Natural killer cell treated with Interleukin-12 subunit alpha and Interleukin-12 subunit beta and Interleukin-15 and Interleukin-18, amount 100 ng/mL, for 72 hours (primary cell): ENCODE data around the gene PDGFC. TPM values are rescaled to one million over a fixed set of nuclear protein-coding genes. Genes with fewer than 3 reads are reported as not detected.

Experiments used
- ATAC-seq, 2 donors: fragments of 150-1000 bp; cut with Tn5 transposase in 1 of 2; sonication (Bioruptor Pico), chemical (Tn5 transposase) in 1 of 2; 2 replicates each; pipeline ENCODE4 v1.10.0; 2021
- DNase-seq: peaks from one replicate; pipeline ENCODE4 v3.0.0; 2022; ENCODE audit warnings: low spot score
- H3K27ac Mint-ChIP-seq, 2 donors: 1 replicate in 1 of 2; 2 replicates in 1 of 2; pipeline ENCODE4 v1.8.0; 2022; ENCODE audit warnings: mixed read lengths in 2 of 2, mild to moderate bottlenecking in 1 of 2, moderate library complexity in 1 of 2
- H3K27me3 Mint-ChIP-seq, 2 donors: 1 replicate in 1 of 2; 2 replicates in 1 of 2; pipeline ENCODE4 v1.8.0; 2022; ENCODE audit warnings: mixed read lengths in 2 of 2
- H3K36me3 Mint-ChIP-seq: one replicate; pipeline ENCODE4 v1.8.0; 2022; ENCODE audit warnings: mixed read lengths
- H3K4me1 Mint-ChIP-seq, 2 donors: 1 replicate in 1 of 2; 2 replicates in 1 of 2; pipeline ENCODE4 v1.8.0; 2022; ENCODE audit warnings: low read depth in 2 of 2, mixed read lengths in 2 of 2, mild to moderate bottlenecking in 1 of 2
- H3K4me3 Mint-ChIP-seq: one replicate; pipeline ENCODE4 v1.8.0; 2022; ENCODE audit warnings: mixed read lengths
- H3K9me3 Mint-ChIP-seq: 2 replicates; pipeline ENCODE4 v1.8.0; 2022; ENCODE audit warnings: mixed read lengths
- total RNA-seq, 2 donors: library from RNA; stranded (reverse); gene quantifications; one replicate each; pipeline ENCODE4 v1.2.3, GENCODE V29; 2022

PDGFC gene
- total RNA-seq, 2 donors from 2014 or later = not detected

DNA sequence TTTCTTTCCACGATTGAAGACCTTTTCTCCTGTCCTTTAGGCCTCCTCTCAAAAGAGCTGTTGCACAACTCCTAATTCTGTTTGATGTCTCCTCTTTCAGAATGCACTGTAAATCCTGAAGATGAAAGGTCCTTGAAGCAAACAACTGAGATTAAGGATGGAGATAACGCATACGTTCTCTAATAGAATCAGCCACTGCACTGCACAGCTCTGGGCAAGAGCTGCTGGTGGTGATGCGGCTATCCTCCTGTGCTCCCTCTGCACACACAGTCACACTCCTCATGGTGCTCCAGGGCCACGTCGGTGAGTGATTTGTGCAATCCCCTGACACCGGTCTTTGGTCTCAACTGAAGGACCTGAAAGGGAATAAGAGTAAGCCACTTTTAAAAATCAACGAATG, 208.7 kb downstream of the PDGFC start:
- Mint-ChIP-seq H3K27ac (no peak overlapping the region), H3K36me3 (peaks cover 7% of the 10 kb centered on the region), H3K27me3 (no peaks in the 10 kb centered on the region), H3K4me3 (no peak overlapping the region), H3K9me3 (peaks cover 10% of the 10 kb centered on the region), H3K4me1 (no peaks in the 10 kb centered on the region)
- no peak for ATAC-seq
- DNase-seq = no peak

DNA sequence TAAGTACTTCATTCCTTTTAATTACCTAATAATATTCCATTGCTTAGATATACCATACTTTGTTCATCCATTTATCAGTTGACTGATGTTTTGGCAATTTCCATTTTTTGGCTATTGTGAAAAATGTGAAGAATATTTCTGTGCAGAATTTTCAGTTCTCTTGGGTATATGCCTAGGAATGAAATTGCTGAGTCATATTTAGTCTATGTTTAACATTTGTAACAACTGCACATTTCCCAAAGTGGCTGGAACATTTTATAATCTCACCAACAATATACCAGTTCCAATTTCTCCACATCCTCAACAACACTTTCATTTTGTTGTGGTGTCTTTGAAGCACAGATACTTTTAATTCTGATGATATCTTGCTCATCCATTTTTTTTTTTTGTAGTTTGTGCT, 215.5 kb downstream of the PDGFC start:
- H3K4me1 Mint-ChIP-seq = no peaks in the 10 kb centered on the region
- no peak overlapping the region for H3K27ac Mint-ChIP-seq
- no peak overlapping the region for H3K4me3 Mint-ChIP-seq
- no peak for ATAC-seq
- H3K36me3 Mint-ChIP-seq = peaks cover 7% of the 10 kb centered on the region
- peaks cover 11% of the 10 kb centered on the region for H3K9me3 Mint-ChIP-seq
- no peaks in the 10 kb centered on the region for H3K27me3 Mint-ChIP-seq
- DNase-seq = no peak

DNA sequence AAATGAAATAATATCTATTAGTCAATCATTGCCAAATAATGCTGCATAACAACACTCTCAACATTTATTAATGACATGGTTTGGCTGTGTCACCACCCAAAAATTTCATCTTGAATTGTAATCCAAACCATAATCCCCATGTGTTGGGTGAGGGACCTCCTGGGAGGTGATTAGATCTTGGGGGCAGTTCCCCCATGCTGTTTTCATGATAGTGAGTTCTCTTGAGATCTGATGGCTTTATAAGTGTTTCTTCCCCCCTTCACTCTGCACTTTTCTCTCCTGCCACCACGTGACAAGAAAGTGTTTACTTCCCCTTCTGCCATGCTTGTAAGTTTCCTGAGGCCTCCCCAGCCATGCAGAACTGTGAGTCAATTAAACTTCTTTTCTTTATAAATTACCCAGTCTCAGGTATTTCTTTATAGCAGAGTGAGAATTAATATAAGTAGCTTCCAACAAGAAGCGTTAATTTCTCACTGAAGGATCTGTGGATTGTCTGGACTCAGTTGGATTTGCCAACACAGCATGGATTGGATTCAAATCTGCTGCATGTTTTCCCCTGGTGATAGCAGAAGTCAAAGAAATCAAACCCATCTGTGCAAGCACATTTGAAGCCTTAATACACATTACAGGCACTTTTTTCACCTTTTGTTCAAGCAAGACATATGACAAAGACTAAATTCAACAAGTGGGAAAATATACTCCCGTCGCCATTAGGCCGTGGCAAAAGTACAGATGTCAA, 216.6 kb downstream of the PDGFC start:
- DNase-seq = no peak
- Mint-ChIP-seq H3K4me3 (no peak overlapping the region), H3K36me3 (peaks cover 7% of the 10 kb centered on the region), H3K9me3 (peaks cover 11% of the 10 kb centered on the region), H3K27ac (no peak overlapping the region), H3K27me3 (no peaks in the 10 kb centered on the region), H3K4me1 (no peaks in the 10 kb centered on the region)
- ATAC-seq = no peak

DNA sequence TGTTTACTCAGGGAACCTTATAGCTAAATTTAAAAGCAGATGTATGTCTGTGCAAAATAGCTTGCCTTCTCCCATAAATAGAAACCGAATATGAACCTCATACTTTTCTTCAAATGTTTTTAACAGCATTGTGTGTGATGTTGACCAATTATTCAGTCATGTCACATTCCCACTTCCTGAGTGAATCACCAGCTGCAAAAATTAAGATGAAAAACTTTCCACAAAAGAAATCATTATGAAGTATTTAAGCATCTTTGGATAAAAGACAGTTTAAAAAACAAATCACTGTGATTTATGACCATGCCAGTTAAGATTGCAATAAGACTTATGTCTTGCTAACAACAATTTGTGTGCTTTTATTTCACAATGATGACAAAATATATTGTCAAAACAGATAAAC, 220.1 kb downstream of the PDGFC start:
- H3K4me1 Mint-ChIP-seq = no peaks in the 10 kb centered on the region
- no peak overlapping the region for H3K4me3 Mint-ChIP-seq
- H3K27me3 Mint-ChIP-seq = no peaks in the 10 kb centered on the region
- peaks cover 6% of the 10 kb centered on the region for H3K36me3 Mint-ChIP-seq
- ATAC-seq (no peak), DNase-seq (no peak)
- no peak overlapping the region for H3K27ac Mint-ChIP-seq
- H3K9me3 Mint-ChIP-seq = peaks cover 12% of the 10 kb centered on the region

DNA sequence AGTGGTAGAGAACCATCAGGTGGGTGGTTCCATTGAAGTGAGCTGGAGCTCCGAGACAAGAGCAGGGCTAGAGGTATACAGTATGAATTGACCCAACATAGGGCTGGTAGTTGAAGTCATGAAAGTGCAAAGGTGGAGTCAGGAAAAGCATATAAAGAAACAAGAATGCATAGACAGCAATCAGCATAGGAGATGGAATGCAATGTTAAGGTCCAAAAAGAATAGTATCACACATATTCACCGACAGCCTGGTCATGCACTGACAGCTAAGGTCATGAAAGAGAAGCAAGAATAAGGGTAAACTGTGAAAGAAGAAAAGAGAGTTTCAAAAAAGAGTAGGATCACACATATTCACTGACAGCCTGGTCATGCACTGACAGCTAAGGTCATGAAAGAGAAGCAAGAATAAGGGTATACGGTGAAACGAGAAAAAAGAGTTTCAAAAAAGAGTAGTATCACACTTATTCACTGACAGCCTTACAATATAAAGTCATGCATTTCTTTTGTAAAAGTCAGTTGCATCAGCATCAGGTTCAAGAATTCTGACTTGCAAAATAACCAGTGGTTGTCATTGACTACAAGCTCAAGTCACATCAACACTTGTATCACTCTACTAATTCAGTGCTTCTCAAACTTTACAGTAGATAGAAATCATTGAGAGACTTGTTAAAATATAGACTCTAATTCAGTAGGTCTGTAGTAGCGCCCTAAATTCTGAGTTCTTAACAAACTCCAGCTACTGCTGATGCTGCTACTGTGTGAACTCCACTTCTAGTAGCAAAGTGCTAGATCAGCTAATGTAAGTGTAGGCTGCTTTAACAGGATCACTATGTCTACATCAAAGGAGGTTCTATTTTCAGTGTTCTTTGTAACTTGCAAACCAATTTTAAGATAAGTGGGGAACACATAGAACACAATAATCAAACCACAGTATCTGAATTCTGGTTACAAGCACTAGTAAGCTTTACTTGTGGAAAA, 221.9 kb downstream of the PDGFC start:
- Mint-ChIP-seq H3K27ac (no peak overlapping the region), H3K27me3 (no peaks in the 10 kb centered on the region), H3K9me3 (peaks cover 10% of the 10 kb centered on the region), H3K4me3 (no peak overlapping the region), H3K36me3 (peaks cover 6% of the 10 kb centered on the region), H3K4me1 (no peaks in the 10 kb centered on the region)
- no peak for ATAC-seq
- no peak for DNase-seq

DNA sequence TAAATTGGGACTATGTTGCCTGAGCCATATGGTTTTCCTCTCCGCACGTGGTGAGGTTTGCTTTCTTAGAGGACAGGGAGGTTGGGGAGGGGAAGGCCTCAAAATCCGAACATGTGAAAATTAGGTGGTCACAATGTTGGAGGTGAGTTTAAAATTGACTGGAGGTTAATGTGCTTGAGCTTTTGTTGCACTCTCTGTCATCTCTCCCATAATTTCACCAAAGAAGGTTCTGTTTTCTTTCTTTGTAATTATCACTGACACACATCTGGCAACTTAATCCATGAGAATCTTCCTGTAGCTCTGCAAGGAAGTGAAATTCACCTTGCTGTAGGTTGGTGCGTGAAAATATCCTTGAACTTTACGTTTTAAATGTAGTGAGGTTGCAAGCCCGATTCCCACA, 225.5 kb downstream of the PDGFC start:
- DNase-seq = no peak
- no peak overlapping the region for H3K4me3 Mint-ChIP-seq
- H3K9me3 Mint-ChIP-seq = peaks cover 16% of the 10 kb centered on the region
- no peak for ATAC-seq
- H3K27me3 Mint-ChIP-seq = no peaks in the 10 kb centered on the region
- H3K27ac Mint-ChIP-seq = no peak overlapping the region
- peaks cover 10% of the 10 kb centered on the region for H3K36me3 Mint-ChIP-seq
- no peaks in the 10 kb centered on the region for H3K4me1 Mint-ChIP-seq

DNA sequence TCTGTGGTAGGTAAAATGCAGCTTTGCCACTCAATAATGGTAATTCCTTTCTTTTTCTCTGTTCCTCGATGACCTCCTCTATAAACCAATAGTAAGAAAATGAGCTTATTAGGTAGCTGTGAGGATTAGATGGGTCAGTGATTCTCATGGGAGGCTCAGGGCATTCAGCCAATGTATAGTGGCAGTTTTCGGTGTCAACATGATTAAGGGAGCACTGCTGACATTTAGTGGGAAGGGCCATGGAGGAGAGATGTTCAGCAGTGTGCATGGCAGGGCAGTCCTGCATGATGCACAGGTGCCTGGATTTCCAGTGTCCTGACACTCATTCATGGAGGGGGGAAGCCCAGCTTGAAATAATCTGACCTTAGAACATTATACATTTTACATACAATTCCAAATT, 232.8 kb downstream of the PDGFC start:
- Mint-ChIP-seq H3K9me3 (peaks cover 12% of the 10 kb centered on the region), H3K4me1 (no peaks in the 10 kb centered on the region), H3K27ac (no peak overlapping the region), H3K4me3 (no peak overlapping the region), H3K36me3 (peaks cover 4% of the 10 kb centered on the region), H3K27me3 (no peaks in the 10 kb centered on the region)
- ATAC-seq = no peak
- no peak for DNase-seq

DNA sequence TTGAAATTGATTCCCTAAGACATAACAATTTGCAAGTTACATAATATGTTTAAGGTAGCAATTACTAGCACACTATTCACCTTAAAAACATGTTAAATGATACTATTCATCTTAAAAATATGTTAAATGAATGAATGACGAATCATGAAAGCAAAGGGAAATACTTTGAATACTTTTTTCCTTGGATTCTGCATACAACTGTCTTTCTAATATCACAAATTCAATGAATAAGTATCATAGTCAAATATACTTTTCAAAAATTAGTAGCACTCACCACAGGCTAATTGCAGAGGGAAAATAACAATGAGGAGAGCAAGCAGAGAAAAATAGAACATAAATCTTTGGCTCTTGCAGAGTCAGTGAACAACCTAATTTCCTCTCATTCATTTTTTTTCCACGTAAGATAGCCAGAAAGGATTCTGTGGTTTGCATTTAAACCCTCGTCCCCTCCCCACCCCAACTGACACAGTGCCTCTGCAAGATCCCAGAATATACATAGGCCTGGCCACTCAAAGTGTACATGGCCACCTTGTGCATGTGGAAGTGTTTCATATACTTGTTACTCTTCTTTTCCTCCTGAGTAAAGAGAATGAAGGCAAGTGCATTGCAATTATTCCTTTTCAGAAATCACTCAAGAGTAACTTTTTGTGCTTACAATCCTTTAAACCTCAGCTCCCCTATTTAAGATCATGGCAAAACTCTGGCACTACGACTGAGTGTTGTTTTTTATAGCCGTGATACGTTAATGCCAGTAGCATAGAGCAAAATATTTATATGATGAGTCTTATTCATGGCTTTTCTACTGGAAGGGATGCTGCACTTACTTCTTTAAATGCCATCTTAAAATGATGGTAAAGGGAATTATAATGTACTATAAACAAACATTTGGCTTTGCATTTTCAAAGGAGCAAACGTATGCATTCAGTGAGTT, 236.4 kb downstream of the PDGFC start:
- no peak for ATAC-seq

DNA sequence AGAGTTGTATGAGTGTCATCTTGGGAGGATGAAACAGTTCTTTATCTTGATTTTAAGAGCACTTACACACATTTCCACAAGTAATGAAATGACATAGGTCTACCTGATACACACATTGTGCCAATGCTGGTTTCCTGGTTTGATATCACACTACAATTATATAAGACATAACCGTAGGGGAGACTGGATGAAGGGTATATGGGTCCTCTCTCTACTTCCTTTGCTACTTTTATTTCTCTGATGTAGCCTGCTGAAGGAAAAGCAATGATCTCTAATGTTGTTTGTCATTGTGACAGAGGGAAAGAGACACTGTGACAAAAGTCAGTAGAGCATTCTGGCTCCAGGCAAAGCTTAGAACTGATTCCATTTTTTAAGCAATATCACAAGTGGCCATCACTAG, 238.0 kb downstream of the PDGFC start:
- H3K36me3 Mint-ChIP-seq = peaks cover 19% of the 10 kb centered on the region
- ATAC-seq (no peak), DNase-seq (no peak)
- H3K9me3 Mint-ChIP-seq = peaks cover 27% of the 10 kb centered on the region
- H3K27me3 Mint-ChIP-seq = no peaks in the 10 kb centered on the region
- H3K4me1 Mint-ChIP-seq = no peaks in the 10 kb centered on the region
- no peak overlapping the region for H3K4me3 Mint-ChIP-seq
- H3K27ac Mint-ChIP-seq = no peak overlapping the region

More for the DNA sequence above, 236.4 kb downstream of the PDGFC start:
- Mint-ChIP-seq H3K27ac (no peak overlapping the region), H3K4me1 (no peaks in the 10 kb centered on the region), H3K36me3 (peaks cover 10% of the 10 kb centered on the region), H3K27me3 (no peaks in the 10 kb centered on the region), H3K9me3 (peaks cover 18% of the 10 kb centered on the region), H3K4me3 (no peak overlapping the region)
- DNase-seq = no peak

DNA sequence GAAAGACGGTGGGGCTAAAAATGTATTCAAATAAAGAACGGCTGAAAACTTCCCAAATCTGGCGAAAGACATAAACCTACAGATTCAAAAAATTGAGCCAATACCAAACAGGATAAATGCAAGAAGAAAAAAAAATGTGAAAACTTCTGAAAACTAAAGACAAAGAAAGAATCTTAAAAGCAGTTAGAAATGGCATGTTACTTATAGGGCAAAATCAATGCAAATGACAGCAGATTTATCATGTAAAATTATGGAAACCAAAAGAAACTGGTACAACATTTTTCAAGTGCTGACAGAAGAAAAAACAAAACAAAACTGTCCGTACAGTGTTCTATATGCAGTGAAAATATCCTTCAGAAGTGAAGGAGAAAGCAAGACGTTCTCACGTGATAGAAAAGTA, 239.0 kb downstream of the PDGFC start:
- Mint-ChIP-seq H3K4me3 (no peak overlapping the region), H3K4me1 (no peaks in the 10 kb centered on the region), H3K27me3 (no peaks in the 10 kb centered on the region), H3K36me3 (peaks cover 19% of the 10 kb centered on the region), H3K9me3 (peaks cover 27% of the 10 kb centered on the region), H3K27ac (no peak overlapping the region)
- DNase-seq (no peak), ATAC-seq (no peak)

DNA sequence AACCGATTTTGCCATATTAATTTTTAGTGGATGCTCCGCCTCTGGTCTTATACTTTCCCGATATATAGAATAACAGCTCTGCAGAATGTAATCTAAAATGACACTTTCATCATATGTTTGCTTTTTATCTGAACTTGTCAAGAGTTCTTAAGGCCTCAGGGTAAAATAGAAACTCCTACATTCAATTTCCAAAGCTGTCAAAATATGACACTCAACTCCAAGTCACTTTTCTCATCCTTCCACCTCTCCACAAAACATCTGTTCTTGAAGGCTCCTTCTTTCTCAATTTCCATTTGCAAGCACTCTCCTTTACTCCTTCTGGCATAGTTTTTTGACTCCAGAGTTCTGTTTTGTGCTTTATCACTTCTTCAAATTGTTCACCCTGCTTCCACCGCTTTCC, 242.2 kb downstream of the PDGFC start:
- Mint-ChIP-seq H3K27ac (no peak overlapping the region), H3K4me3 (no peak overlapping the region), H3K4me1 (no peaks in the 10 kb centered on the region), H3K27me3 (no peaks in the 10 kb centered on the region), H3K36me3 (peaks cover 19% of the 10 kb centered on the region), H3K9me3 (peaks cover 21% of the 10 kb centered on the region)
- DNase-seq = no peak
- no peak for ATAC-seq

DNA sequence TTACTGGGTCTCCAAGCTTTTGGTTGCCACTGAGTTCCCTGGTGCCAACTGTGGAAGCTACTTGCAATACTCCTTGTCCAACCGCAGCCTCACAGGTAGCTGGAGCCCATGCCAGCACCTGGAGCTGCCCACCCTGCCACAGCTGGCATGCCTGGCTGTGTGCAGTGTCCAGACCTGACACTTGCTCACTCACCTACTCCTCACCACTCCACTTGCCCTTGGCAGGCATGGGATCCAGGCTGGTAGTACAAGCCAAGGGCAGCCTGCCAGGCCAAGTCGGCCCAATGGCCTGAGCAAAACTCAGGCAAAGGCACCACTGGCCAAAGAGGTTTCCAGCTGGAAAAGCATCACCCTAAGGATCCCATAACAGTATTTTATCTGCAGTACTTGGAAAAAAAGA, 246.3 kb downstream of the PDGFC start:
- H3K9me3 Mint-ChIP-seq = peaks cover 14% of the 10 kb centered on the region
- no peak overlapping the region for H3K27ac Mint-ChIP-seq
- H3K4me3 Mint-ChIP-seq = no peak overlapping the region
- H3K4me1 Mint-ChIP-seq = no peaks in the 10 kb centered on the region
- no peaks in the 10 kb centered on the region for H3K27me3 Mint-ChIP-seq
- ATAC-seq (no peak), DNase-seq (no peak)
- peaks cover 9% of the 10 kb centered on the region for H3K36me3 Mint-ChIP-seq

DNA sequence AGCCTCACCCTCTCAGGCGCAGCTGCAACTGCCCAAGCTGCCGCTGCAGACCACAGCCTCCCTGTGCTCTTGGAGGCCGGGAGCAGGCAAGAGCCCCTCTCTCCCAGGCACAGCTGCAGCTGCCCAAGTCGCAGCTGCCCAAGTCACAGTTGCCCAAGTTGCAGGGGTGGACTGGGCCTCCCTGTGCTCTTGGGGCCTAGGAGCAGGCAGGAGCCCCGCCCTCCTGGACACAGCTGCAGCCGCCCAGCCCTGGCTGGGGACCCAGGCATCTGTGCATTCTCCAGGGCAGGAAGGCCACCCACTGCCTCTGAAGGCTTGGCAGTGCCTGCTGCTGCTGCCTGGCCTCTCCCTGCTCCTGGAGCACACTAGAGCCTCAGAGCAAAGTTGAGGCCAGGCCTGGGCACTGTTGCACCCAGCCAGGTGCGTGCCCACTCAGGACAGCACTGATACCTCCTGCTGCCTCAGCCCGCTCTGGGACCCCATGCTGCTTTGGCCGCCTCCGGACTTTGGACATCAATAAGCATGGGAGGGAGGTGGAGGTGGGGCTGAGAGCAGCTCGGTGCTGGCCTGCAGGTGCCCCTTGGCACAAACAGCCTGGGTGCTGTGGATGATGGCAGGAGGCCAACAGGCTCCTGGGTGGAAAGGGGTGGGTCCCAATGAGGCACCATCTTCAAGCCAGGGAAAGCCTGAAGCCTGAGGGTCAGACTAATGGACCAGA, 247.5 kb downstream of the PDGFC start:
- H3K36me3 Mint-ChIP-seq = peaks cover 1% of the 10 kb centered on the region
- DNase-seq = no peak
- no peaks in the 10 kb centered on the region for H3K27me3 Mint-ChIP-seq
- H3K4me1 Mint-ChIP-seq = no peaks in the 10 kb centered on the region
- ATAC-seq = peak in 1 of 2 donors; percentile 17
- H3K9me3 Mint-ChIP-seq = peaks cover 9% of the 10 kb centered on the region
- H3K4me3 Mint-ChIP-seq = no peak overlapping the region
- no peak overlapping the region for H3K27ac Mint-ChIP-seq
